A549 (cell line): ENCODE data around the gene GPRIN2. TPM values are rescaled to one million over a fixed set of nuclear protein-coding genes. Genes with fewer than 3 reads are reported as not detected.

ENCODE experiments used
- ATAC-seq, 2 experiments: fragments of 200-7000 bp in 1 of 2; fragments of >200 bp in 1 of 2; cut with Nextera tagmentation in 1 of 2; cut with Tn5 transposase in 1 of 2; 3 replicates each; pipeline versions ENCODE4 v1.8.0 to v1.9.1; 2018 to 2020; ENCODE audit warnings: mild to moderate bottlenecking in 1 of 2, moderate library complexity in 1 of 2
- CTCF ChIA-PET: fragments of 300-600 bp; sonication (Branson Sonifier 250); formaldehyde crosslinking; extraction: SDS; loops from one replicate; lab custom pipeline; 2021; ENCODE audit warnings: antibody characterized with exemption, inconsistent platforms; lab: Yijun Ruan, JAX
- POLR2A ChIA-PET: fragments of 350-600 bp; formaldehyde crosslinking; extraction: SDS; loops from one replicate; lab custom pipeline; 2021; ENCODE audit warnings: antibody characterized with exemption, inconsistent platforms; lab: Yijun Ruan, JAX
- DNase-seq, 2 experiments: peaks; one replicate each; pipeline versions ENCODE4 v3.0.0 to v3.0.0-alpha.2; 2011 to 2016; ENCODE audit warnings: low read depth in 1 of 2, low spot score in 1 of 2
- FAIRE-seq: peaks from 2 replicates; lab custom pipeline; 2011; peaks lifted over from hg19 to GRCh38; lab: Jason Lieb, UNC
- H3K27ac ChIP-seq, 2 experiments: fragments of >200 bp; sonication (Bioruptor Twin); formaldehyde crosslinking; 3 replicates each; pipeline ENCODE4 v1.5.1; 2016 to 2017
- H3K4me1 ChIP-seq: fragments of >200 bp; sonication (Bioruptor Twin); formaldehyde crosslinking; 3 replicates; pipeline ENCODE4 v1.6.1; 2016
- H3K4me2 ChIP-seq: fragments of >200 bp; sonication (Bioruptor Twin); formaldehyde crosslinking; 3 replicates; pipeline ENCODE4 v1.6.1; 2016
- H3K4me3 ChIP-seq: fragments of >200 bp; sonication (Bioruptor Twin); formaldehyde crosslinking; 3 replicates; pipeline ENCODE4 v1.5.1; 2016
- H3K9me3 ChIP-seq: fragments of >200 bp; sonication (Bioruptor Twin); formaldehyde crosslinking; 3 replicates; pipeline ENCODE4 v1.6.1; 2016
- BHLHE40 ChIP-seq: IDR thresholded peaks from 2 replicates; pipeline ENCODE4 v1.6.1; 2012; ENCODE audit warnings: low read depth, low read length, inconsistent platforms
- CHD2 ChIP-seq: fragments of 150-350 bp; IDR thresholded peaks from 2 replicates; pipeline ENCODE4 v1.6.1; 2014; ENCODE audit warnings: low read length; ENCODE audit not compliant: partially characterized antibody
- CHD4 ChIP-seq: fragments of 200-600 bp; sonication (generic); IDR thresholded peaks from 2 replicates; pipeline ENCODE4 v1.6.1; 2016; ENCODE audit warnings: antibody characterized with exemption, mild to moderate bottlenecking, borderline replicate concordance
- EHF ChIP-seq: fragments of 250-450 bp; sonication (Bioruptor Pico); IDR thresholded peaks from 2 replicates; pipeline ENCODE4 v1.5.0; 2020; ENCODE audit warnings: mild to moderate bottlenecking
- EHMT2 ChIP-seq: fragments of 200-600 bp; sonication (generic); IDR thresholded peaks from 2 replicates; pipeline ENCODE4 v1.6.1; 2016; ENCODE audit warnings: antibody characterized with exemption, low read depth, mild to moderate bottlenecking, moderate library complexity
- ELK1 ChIP-seq: fragments of 150-350 bp; IDR thresholded peaks from 2 replicates; pipeline ENCODE4 v1.6.1; 2014; ENCODE audit warnings: low read depth, mild to moderate bottlenecking, low read length
- ESRRA ChIP-seq: fragments of 150-350 bp; IDR thresholded peaks from 2 replicates; pipeline ENCODE4 v1.6.1; 2014; ENCODE audit warnings: mild to moderate bottlenecking, low read length, borderline replicate concordance
- FOXS1 ChIP-seq: fragments of 250-450 bp; sonication (Bioruptor Pico); IDR thresholded peaks from 2 replicates; pipeline ENCODE4 v1.5.0; 2020; ENCODE audit warnings: mild to moderate bottlenecking, moderate library complexity
- HEYL ChIP-seq: fragments of 250-450 bp; sonication (Bioruptor Pico); IDR thresholded peaks from 2 replicates; pipeline ENCODE4 v1.8.0; 2021; ENCODE audit warnings: mild to moderate bottlenecking, moderate library complexity
- HOXA7 ChIP-seq: fragments of 250-450 bp; sonication (Bioruptor Pico); IDR thresholded peaks from 2 replicates; pipeline ENCODE4 v1.5.0; 2020; ENCODE audit warnings: mild to moderate bottlenecking, moderate library complexity
- JUNB ChIP-seq: fragments of >200 bp; sonication (Bioruptor Twin); formaldehyde crosslinking; IDR thresholded peaks from 2 replicates; pipeline ENCODE4 v1.6.1; 2016
- KDM5A ChIP-seq: fragments of 200-600 bp; sonication (generic); IDR thresholded peaks from 2 replicates; pipeline ENCODE4 v1.6.1; 2016; ENCODE audit warnings: antibody characterized with exemption, mild to moderate bottlenecking
- MAX ChIP-seq: IDR thresholded peaks from 2 replicates; pipeline ENCODE4 v1.6.1; 2012
- NFE2L2 ChIP-seq: fragments of 150-350 bp; conservative IDR thresholded peaks from 2 replicates; pipeline ENCODE4 v1.6.1; 2014; ENCODE audit warnings: low read length
- POLR2A ChIP-seq: IDR thresholded peaks from 2 replicates; pipeline ENCODE4 v1.6.1; 2012; ENCODE audit warnings: mild to moderate bottlenecking, low read length
- POLR2AphosphoS2 ChIP-seq: conservative IDR thresholded peaks from 2 replicates; pipeline ENCODE4 v1.6.1; 2012; ENCODE audit warnings: low read length, improper control_type of control experiment, inconsistent platforms
- RAD21 ChIP-seq, 2 experiments: fragments of >200 bp in 1 of 2; sonication (Bioruptor Twin) in 1 of 2; formaldehyde crosslinking in 1 of 2; IDR thresholded peaks in 1 of 2; conservative IDR thresholded peaks in 1 of 2; 2 replicates in 1 of 2; 3 replicates in 1 of 2; pipeline ENCODE4 v1.6.1; 2012 to 2018; ENCODE audit warnings: inconsistent platforms in 1 of 2
- RCOR1 ChIP-seq: fragments of 150-350 bp; IDR thresholded peaks from 2 replicates; pipeline ENCODE4 v1.6.1; 2014; ENCODE audit warnings: antibody characterized with exemption, low read length, low read depth
- RNF2 ChIP-seq: fragments of 200-600 bp; sonication (generic); IDR thresholded peaks from 2 replicates; pipeline ENCODE4 v1.6.1; 2016; ENCODE audit warnings: low read depth, mild to moderate bottlenecking, antibody characterized with exemption, moderate library complexity, borderline replicate concordance
- ZC3H11A ChIP-seq: fragments of 450-650 bp; IDR thresholded peaks from 2 replicates; pipeline ENCODE4 v1.6.1; 2014; ENCODE audit warnings: antibody characterized with exemption, mild to moderate bottlenecking
- ZSCAN20 ChIP-seq: fragments of 250-450 bp; sonication (Bioruptor Pico); IDR thresholded peaks from 2 replicates; pipeline ENCODE4 v1.8.0; 2022; ENCODE audit warnings: mild to moderate bottlenecking, moderate library complexity
- WGBS: methylation state at CpG from one replicate; pipeline ENCODE4 v1.1.6; 2017; ENCODE audit errors: missing lambda C conversion rate; 5-methylcytosine and 5-hydroxymethylcytosine counted together
- polyA plus RNA-seq, 4 experiments: library from polyadenylated mRNA; depleted of rRNA in 3 of 4; stranded (reverse); fragments of >200 nt; fragmentation: RNase III in 1 of 4; extraction: RNeasy Plus Mini Kit Qiagen cat#74134 plus additional on column Dnase treatment in 1 of 4; gene quantifications; 2 replicates in 3 of 4; 3 replicates in 1 of 4; pipeline ENCODE4 v1.2.3, GENCODE V29; 2011 to 2017

Gene GPRIN2
- polyA plus RNA-seq, 2 of the 4 experiments (the other 2 are of a cell fraction), result 8.8 to 29.9 TPM

- H3K27ac ChIP-seq, result peak overlapping the region; percentile 6 to 89; a peak in 5 of 6 replicates
- DNase-seq (no peak), FAIRE-seq (no peak), ATAC-seq (no peak)
- ChIA-PET CTCF (interaction anchor here (0.7 to 9.4 kb wide), 5 partner anchors 8 to 1215 kb away, joined by 3 to 87 read pairs (median 9); no protein-coding TSS in a partner anchor), POLR2A (no interaction called here)
- no peaks in the 10 kb centered on the region for H3K9me3 ChIP-seq
- TF ChIP-seq EHMT2 (0 out of 2 replicates have a peak, but pooled peaks have one; percentile 19), HOXA7 (CRISPR knock-in tag) (no peak)
- WGBS, result 100% methylated on average over 1 of the region's 1 CpG
- H3K4me1 ChIP-seq, result peaks cover 29% of the 10 kb centered on the region
- no peak overlapping the region for H3K4me2 ChIP-seq
- no peak overlapping the region for H3K4me3 ChIP-seq
Measured at GRCh38 chr10:46560952-46561351, 4.5 kb upstream of the GPRIN2 start.

GRCh38 chr10:46560381-46560780, 3.9 kb upstream of the GPRIN2 start:
- WGBS, result 85% methylated on average over 5 of the region's 5 CpGs
- no peak for FAIRE-seq
- POLR2A ChIA-PET, result no interaction called here

GRCh38 chr10:46559231-46559671, 2.8 kb upstream of the GPRIN2 start:
- no peak for DNase-seq
- no peaks in the 10 kb centered on the region for H3K9me3 ChIP-seq
- ChIA-PET POLR2A (interaction anchor here (0.9 kb wide), 1 partner anchor 14 kb away, joined by 4 read pairs; no protein-coding TSS in a partner anchor), CTCF (interaction anchor here (1.1 to 9.4 kb wide), 5 partner anchors 12 to 1217 kb away, joined by 4 to 87 read pairs (median 7); no protein-coding TSS in a partner anchor)
- H3K4me3 ChIP-seq, result no peak overlapping the region
- H3K4me2 ChIP-seq, result peak overlapping the region; percentile 68
- ATAC-seq, result no peak
- peaks cover 34% of the 10 kb centered on the region for H3K4me1 ChIP-seq
- no peak for FAIRE-seq
- WGBS, result 95% methylated on average over 5 of the region's 5 CpGs
- no peak for TF ChIP-seq EHF
- TF ChIP-seq FOXS1 (CRISPR knock-in tag), result 0 out of 2 replicates have a peak, but pooled peaks have one; percentile 19
- peak overlapping the region; percentile 88 to 89 for H3K27ac ChIP-seq

More at GRCh38 chr10:46560381-46560780, 3.9 kb upstream of the GPRIN2 start:
- DNase-seq (no peak), ATAC-seq (no peak)
- H3K27ac ChIP-seq, result peak overlapping the region; percentile 6 to 89; a peak in 5 of 6 replicates
- H3K4me3 ChIP-seq, result no peak overlapping the region
- H3K9me3 ChIP-seq, result no peaks in the 10 kb centered on the region
- no peak overlapping the region for H3K4me2 ChIP-seq
- no peak for TF ChIP-seq POLR2AphosphoS2
- no peak for TF ChIP-seq ZSCAN20 (CRISPR knock-in tag)
- TF ChIP-seq HEYL, result no peak
- TF ChIP-seq RAD21 (conservative IDR thresholded peaks at IDR 0.05 in 1 of 2, IDR thresholded peaks at IDR 0.05 in 1 of 2), result no peak
- no peak for TF ChIP-seq MAX
- TF ChIP-seq RNF2, result no peak
- TF ChIP-seq JUNB, result no peak
- no peak for TF ChIP-seq ZC3H11A
- TF ChIP-seq ELK1, result no peak
- no peak for TF ChIP-seq CHD2
- TF ChIP-seq CHD4, result no peak
- no peak for TF ChIP-seq KDM5A
- TF ChIP-seq RCOR1, result no peak
- no peak for TF ChIP-seq POLR2A
- no peak for TF ChIP-seq BHLHE40
- no peak for TF ChIP-seq NFE2L2
- no peak for TF ChIP-seq ESRRA
- peaks cover 29% of the 10 kb centered on the region for H3K4me1 ChIP-seq
- CTCF ChIA-PET, result interaction anchor here (0.7 to 9.4 kb wide), 5 partner anchors 13 to 1216 kb away, joined by 4 to 87 read pairs (median 9); no protein-coding TSS in a partner anchor
